SK-N-MC (cell line): ENCODE data around the gene ANO3.

Source experiments
- EZH2 ChIP-seq: fragments of 200-600 bp; sonication (generic); IDR thresholded peaks from one replicate; pipeline ENCODE4 v1.6.1; 2017; ENCODE audit warnings: antibody characterized with exemption
- FOXP2 ChIP-seq: optimal IDR thresholded peaks from 2 replicates; pipeline ENCODE3; 2011; ENCODE audit warnings: mild to moderate bottlenecking, moderate library complexity; ENCODE audit not compliant: insufficient read depth; ENCODE audit errors: extremely low read length, control extremely low read depth

DNA sequence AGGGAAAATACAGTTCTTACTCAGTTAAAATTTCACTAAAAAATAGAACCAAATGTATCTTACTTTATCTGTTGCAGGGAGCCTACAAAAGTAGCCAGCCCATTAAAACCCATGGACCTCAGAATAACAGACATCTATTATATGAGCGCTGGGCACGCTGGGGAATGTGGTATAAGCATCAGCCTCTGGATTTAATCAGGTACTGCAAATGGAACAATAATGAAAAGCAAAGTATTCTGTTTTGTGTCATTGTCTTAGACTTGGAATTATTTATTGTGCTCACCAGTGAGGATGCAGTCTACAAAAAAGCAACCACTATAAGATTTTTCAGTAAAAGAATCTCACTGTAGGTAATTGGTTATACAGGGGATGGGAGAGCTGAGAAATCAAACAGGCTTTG is 209.9 kb downstream of the ANO3 start:
- no peak for TF ChIP-seq EZH2
- no peak for TF ChIP-seq FOXP2
